NCI-H2196 (cell line): ENCODE measurements around the gene PDSS2.
A peak's percentile ranks its signal among the peaks of the same experiment; 100 is the strongest.
"Not testable (repeated sequence)": the region's sequence is repeated elsewhere in the genome, so short reads cannot be mapped to it uniquely, and the experiment has no call there.

Source experiments
- DNase-seq: peaks from one replicate; lab custom pipeline; 2025; ENCODE audit not compliant: unreplicated experiment; lab: John Stamatoyannopoulos, UW

PDSS2 gene

GRCh38 chr6:107125771-107126170 is 333.6 kb downstream of the PDSS2 start:
- no peak for DNase-seq

GRCh38 chr6:107124934-107125348 is 334.4 kb downstream of the PDSS2 start:
- DNase-seq = peak; percentile 59

- DNase-seq = no peak
Measured at GRCh38 chr6:107123501-107123900, 335.9 kb downstream of the PDSS2 start.

- DNase-seq = no peak
Measured at GRCh38 chr6:107122748-107123147, 336.6 kb downstream of the PDSS2 start.

- DNase-seq = no peak
Measured at GRCh38 chr6:107121964-107122495, 337.3 kb downstream of the PDSS2 start.

- no peak for DNase-seq
Measured at GRCh38 chr6:107121266-107121665, 338.1 kb downstream of the PDSS2 start.

GRCh38 chr6:107120404-107120803 is 339.0 kb downstream of the PDSS2 start:
- DNase-seq = no peak

- peak; percentile 60 for DNase-seq
Measured at GRCh38 chr6:107118976-107119375, 340.4 kb downstream of the PDSS2 start.

- not testable (repeated sequence) for DNase-seq
Measured at GRCh38 chr6:107118540-107118939, 340.8 kb downstream of the PDSS2 start.

GRCh38 chr6:107116931-107117330 is 342.4 kb downstream of the PDSS2 start:
- DNase-seq = no peak

- DNase-seq = peak; percentile 74
Measured at GRCh38 chr6:107116328-107116892, 343.0 kb downstream of the PDSS2 start.

GRCh38 chr6:107115695-107116327 is 343.6 kb downstream of the PDSS2 start:
- DNase-seq = peak; percentile 80

GRCh38 chr6:107114926-107115694 is 344.3 kb downstream of the PDSS2 start, which contains the start of gene BEND3:
BEND3 (minus strand) TSS chr6:107115515; CDS start chr6:107099285, 16,230 bp downstream.
- DNase-seq = peak; percentile 77

- peak; percentile 98 for DNase-seq
Measured at GRCh38 chr6:107114213-107114925, 345.0 kb downstream of the PDSS2 start.

- DNase-seq = no peak
Measured at GRCh38 chr6:107110200-107110599, 349.2 kb downstream of the PDSS2 start.

- no peak for DNase-seq
Measured at GRCh38 chr6:107108201-107108890, 351.0 kb downstream of the PDSS2 start.

GRCh38 chr6:107107791-107108190 is 351.6 kb downstream of the PDSS2 start:
- no peak for DNase-seq

GRCh38 chr6:107106165-107106564 is 353.2 kb downstream of the PDSS2 start:
- DNase-seq = no peak

- no peak for DNase-seq
Measured at GRCh38 chr6:107105511-107106116, 353.8 kb downstream of the PDSS2 start.

GRCh38 chr6:107103082-107103481 is 356.3 kb downstream of the PDSS2 start:
- DNase-seq = no peak
